PC-3 (cell line): Measurements from ENCODE around the gene GARIN6.

Source experiments
- CTCF ChIP-seq: fragments of 300-600 bp; sonication (generic); conservative IDR thresholded peaks from 2 replicates; pipeline ENCODE4 v1.5.1; 2017; ENCODE audit warnings: antibody characterized with exemption, low read depth, mild to moderate bottlenecking, low read length
- EZH2 ChIP-seq: fragments of 300-600 bp; sonication (generic); IDR thresholded peaks from one replicate; pipeline ENCODE4 v1.6.1; 2017; ENCODE audit warnings: antibody characterized with exemption, mild to moderate bottlenecking, low read length; ENCODE audit not compliant: unreplicated experiment
- EZH2phosphoT487 ChIP-seq: fragments of 300-600 bp; sonication (generic); IDR thresholded peaks from 2 replicates; pipeline ENCODE4 v1.6.1; 2018; ENCODE audit warnings: mild to moderate bottlenecking, antibody characterized with exemption, low read length, borderline replicate concordance

- TF ChIP-seq CTCF (no peak), EZH2 (no peak), EZH2phosphoT487 (no peak)
These were observed 48.8 kb upstream of the GARIN6 start for GRCh38 chr12:99598785-99599184.
